ENCODE data around the gene SH3GL2. TPM values are rescaled to one million over a fixed set of nuclear protein-coding genes. Genes with fewer than 3 reads are reported as not detected.
A peak's percentile ranks its signal among the peaks of the same experiment; 100 is the strongest.

The SH3GL2 gene
- polyA plus RNA-seq, 1 donor, result 0.05 TPM

DNA sequence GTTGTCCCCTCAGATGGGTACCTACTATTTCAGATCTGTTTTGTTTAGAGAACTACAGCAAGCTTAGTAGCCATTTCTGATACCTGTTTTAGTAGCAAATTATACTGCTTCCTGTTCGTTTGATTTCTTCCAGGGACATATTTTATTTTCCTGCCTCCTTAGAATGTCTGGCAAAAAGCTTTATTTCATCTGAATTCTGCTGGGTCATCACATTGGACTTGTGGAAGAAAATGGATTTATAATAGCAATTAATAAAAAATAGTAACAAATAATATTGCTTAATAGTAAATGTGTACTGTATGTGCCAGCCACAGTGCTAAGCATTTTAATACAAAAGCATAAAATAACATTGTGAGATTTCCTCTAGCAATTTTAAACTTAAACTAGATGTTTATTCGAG lies 79.4 kb downstream of the SH3GL2 start:
- DNase-seq (ENCODE audit: low read depth), result no peak

DNA sequence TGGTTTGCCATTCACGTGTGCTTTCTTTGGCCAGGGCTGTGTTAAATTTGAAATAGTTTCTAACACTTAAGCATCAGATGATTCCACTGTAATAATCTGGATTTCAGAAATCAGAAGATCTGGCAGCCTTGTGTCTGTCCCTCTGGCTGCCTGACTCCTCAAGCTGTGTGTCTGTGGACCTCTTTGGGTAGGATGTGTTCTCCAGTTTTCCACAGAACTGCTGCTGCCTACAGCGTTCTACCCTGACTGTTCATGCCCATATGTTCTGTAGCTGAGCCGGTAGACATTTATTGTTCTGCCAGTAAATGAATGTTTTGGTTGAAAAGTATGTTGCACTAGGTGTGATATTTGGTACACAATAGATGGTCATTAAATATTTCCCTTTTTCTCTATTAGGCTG lies 81.3 kb downstream of the SH3GL2 start:
- no peak for DNase-seq (ENCODE audit: low read depth)

DNA sequence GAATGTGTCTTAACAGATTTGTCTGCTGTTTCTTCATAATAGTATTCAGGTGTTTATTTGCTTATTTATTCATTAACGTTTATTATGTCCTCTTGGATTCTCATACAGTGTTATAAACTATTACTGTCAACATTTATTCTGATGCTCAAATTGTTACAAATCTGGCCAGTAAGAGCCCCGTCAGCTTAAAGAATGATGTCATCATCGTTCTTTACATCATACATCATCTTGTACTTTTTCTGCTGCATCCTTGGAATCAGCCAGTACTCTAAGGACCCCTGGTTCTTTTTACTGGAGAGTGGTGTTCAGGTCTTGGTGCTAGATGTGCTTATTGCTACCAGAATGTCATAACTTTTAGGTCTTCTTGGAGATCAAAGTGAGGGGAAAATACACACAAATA lies 86.6 kb downstream of the SH3GL2 start:
- no peak for DNase-seq (ENCODE audit: low read depth)

DNA sequence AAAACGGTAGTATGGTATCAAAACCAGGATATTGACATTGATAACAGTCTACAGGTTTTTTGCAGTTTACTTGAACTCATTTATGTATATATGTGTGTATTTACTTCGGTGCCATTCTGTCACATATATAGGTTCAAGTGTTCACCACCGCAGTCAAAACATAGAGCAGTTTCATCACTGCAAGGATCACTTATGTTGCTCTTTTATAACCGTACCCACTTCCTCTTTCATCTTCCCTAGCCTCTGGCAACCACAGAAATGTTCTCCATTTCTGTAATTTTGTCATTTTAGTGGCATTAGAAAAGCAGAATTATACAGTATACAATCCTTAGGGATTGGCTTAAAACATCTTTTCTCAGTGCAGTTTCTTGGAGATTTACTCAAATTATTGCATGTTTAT lies 90.3 kb downstream of the SH3GL2 start:
- DNase-seq (ENCODE audit: low read depth), result no peak

DNA sequence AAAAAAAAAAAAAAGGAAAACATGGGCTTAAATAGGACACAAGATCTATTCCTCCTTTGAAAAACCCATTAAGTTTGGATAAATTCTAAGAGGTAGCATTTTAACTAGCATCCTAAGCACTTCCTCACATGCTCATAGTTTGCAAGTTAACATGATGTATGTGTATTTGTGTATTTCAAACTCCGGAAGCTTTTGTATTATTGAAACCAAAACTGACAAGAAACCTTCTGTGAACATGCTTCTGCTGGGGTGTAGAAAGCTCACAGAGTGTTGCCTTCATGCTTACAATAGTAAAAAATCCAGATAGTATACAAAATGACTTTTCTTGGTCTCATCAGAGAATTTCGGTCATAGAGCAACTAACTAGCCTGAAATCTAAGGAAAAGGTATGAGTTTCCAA lies 103.8 kb downstream of the SH3GL2 start:
- DNase-seq (ENCODE audit: low read depth), result no peak

DNA sequence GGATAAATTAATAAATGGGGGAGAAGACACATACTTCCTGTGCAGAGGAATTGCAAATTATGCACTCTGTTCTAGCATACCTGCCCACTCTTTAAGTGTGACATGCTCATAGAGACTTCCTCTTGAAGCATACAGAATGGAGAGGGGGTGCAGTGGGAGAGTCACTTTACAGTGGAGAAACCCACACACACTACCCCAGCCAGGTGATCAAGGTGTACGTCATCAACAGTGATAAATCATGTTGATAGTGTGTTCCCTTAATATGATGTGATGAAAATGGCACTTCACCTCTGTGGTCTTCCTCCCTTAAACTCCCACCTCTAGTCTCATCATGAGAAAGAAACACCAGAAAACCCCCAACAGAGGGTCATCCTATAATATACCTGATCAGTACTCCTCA lies 110.0 kb downstream of the SH3GL2 start:
- DNase-seq (ENCODE audit: low read depth), result no peak

DNA sequence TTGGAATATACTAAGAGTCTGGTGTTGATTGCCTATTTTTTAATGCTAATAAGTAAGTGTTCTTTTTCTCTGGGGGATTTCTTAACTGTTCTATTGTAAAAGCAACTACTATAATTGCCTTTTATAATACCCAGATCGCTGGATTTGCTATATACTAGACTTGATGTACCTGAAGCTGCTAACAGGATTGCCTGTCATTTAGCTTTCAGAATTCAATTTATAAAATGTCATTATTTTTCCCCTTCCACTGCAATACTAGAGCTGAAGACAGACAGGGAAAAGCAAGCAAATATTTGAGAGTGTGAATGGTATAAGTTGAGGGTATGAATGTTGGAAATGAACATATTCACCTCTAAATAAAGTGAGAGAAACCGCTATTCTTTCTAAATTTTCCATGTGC lies 115.5 kb downstream of the SH3GL2 start:
- DNase-seq (ENCODE audit: low read depth), result no peak

DNA sequence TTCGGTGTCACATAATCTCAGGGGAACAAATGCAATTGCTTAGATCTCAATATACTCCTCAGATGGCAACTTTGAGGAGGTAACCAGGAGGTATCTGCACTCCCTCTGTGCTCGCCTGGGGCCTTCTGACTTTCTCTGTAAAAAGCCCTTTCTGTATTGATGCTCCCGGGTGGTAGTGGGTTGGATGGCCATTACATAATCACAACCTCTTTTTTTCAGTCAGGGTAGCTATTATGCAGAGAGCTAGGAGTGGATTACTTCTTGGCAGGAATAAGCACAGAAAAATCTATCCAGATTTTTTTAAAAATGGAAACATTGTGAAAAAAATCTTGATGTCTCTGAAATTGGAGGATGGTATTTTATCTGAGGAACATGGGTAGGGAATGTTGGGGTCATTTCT lies 116.6 kb downstream of the SH3GL2 start:
- no peak for DNase-seq (ENCODE audit: low read depth)

DNA sequence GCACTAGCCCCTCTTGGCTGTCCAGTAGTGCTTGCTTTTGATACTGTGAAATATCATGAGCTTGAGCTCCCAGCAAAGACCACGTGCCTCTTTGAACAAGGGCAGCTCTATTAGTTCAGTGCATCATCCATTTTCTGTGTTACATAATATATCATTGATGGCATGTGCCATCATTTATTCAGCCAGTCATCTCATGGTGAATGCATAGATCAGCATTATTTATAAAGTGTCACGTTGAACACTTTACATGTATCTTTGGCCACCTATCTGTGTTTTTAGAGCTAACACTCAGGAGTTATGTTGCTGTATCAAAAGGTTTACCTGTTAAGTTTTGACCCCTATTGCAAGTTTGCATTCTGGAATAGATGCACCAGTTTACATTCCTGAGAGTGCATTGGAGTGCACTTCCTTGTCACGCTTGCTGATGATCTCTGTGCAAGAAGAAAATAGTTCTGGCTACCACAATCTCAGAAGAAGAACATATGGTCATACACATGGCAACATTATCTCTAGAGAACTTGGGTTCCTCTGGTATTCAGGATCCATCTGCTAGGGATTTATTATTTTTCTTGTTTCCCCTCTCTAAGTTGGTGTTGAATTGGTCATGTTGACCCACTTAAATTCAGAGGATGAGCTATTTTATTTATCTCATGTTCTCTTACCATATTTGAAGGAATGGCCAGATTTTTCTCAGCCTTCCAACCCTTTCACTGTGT lies 120.9 kb downstream of the SH3GL2 start:
- DNase-seq (ENCODE audit: low read depth), result no peak

DNA sequence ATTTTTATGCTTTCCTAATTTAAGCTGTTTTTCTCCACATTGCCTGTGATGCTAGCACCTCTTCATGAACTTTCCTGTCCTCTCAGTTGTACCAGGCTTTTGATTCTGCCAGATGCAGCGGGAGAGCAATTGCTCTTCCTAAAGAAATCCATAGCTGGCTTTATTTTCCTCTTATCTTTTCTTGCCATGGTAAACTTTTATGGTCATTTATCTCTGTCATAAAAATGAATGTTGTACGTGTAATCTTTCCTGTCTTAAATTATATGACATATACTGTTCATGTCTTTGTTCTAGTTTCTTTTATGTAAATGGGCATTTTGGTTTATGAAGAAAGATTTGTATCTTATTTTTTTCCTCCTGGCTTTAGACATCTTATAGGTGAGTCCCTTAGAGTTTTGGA lies 127.5 kb downstream of the SH3GL2 start:
- no peak for DNase-seq (ENCODE audit: low read depth)

DNA sequence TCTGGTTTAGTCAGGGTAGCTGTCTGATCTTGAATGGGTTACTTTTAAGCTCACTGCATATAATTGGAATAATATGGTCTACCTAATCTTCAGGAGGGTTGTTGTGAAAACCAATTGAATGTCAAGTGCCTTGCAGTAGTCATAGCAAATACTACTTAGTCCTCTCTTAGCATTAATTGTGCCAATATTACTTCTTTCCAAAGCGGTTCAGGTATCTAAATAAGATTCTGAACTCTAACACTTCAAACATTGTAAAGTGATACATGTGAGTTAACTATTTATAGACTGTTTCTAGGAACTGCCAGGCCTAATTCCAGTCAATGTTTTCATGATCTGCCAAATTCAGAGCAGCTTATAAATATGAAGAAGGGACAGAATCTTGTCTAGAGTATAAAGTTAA lies 140.2 kb downstream of the SH3GL2 start:
- no peak for DNase-seq (ENCODE audit: low read depth)

DNA sequence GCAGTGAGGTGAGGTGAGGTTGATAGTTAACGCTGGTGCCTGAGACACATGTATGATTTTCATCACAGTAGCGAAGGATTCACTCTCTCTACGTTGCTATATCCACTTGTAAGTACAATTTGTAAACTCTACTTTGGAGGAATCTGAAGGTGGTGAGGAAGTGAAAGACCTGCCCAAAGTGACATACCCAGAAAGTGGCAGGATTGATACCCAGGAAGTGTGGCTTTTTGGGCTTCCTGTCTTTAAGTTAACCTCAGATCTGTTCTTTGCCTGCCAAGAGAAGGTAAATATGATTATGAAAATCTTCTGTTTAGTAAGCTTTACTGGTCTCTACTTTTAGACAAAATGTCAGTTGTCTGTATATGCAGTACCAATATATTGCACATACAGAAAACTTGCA lies 143.1 kb downstream of the SH3GL2 start:
- no peak for DNase-seq (ENCODE audit: low read depth)

DNA sequence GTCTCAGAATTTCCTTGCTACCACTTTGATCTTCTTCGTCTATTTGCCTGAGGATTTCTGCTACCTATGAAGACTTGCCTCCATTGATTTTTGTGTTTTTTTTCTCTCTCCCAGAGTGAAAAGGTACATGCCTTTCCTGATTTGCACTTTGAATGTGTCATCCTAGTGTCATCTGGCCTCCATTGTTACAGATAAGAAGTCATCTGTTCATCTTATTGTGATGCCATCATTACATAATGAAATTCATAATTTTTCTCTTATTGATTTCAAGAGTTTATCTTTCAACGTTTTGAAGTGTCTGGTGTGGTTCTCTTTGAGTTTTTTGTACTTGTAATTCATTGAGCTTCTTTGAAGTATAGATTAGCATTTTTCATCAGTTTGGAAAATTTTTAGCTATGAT lies 144.8 kb downstream of the SH3GL2 start:
- no peak for DNase-seq (ENCODE audit: low read depth)

DNA sequence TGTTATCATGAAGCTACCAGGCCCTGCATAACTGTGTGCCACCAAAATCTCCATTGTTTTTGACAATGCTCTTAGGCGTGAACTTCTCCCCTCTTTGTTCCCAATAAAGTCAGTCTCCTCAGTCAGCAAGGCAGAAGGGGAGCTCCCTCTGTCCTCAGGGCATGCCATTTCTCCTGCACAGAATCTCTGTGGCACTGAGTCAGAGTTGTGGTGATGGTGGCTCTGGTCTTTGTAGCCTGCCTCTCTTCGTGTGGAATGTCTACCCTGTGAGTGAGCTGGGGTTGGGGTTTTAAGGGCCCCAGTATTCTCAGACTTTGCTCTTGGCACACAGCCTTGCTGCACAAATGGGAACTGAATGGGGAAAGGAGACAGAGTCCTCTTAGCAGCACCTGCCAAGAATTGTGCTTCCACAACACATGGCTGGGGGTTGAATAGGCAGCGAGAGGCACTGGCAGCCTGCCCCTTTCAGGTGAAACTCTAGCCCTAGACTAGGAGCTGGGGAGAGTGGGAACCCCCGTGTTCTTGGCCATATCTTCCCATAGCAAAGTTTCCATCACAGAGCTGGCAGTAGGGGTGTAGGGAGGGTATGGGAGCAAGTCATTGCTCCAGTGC lies 146.6 kb downstream of the SH3GL2 start:
- DNase-seq (ENCODE audit: low read depth), result no peak

DNA sequence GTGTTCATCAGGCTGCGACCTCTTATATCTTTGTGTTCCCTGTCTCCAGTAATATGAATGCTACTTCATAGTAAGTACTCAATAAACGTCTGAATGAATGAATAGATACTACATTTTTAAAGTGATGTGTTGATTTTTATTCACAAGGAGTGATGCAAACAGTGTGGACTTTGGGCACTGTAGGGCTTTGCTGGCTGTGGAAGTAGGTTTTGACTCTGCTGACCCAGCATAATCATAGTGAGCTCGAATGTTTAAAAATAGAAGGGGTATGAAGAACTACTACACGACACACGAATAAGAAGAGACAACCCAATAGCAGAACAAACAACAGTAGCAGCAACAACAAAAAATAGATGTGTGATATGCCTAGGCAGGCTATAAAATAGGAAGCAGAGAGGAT lies 147.4 kb downstream of the SH3GL2 start:
- no peak for DNase-seq (ENCODE audit: low read depth)

DNA sequence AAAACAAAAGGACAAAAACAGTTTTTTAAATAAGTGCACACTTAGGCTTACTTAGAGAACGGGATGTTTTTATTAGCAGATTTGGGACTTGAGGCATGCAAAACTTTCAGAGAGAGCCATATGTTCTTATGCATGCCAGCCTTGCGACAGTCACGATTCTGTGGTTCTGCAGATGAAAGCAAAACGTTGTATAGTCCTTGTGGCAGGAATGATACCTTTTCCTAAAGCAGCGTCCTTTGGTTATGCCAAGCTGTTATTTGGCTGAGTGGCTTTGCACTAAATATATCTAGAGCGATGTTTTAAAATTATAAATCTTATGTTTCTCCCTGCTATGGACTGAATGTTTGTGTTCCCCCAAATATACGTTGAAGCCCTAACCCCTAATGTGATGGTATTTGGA lies 152.0 kb downstream of the SH3GL2 start:
- no peak for DNase-seq (ENCODE audit: low read depth)

DNA sequence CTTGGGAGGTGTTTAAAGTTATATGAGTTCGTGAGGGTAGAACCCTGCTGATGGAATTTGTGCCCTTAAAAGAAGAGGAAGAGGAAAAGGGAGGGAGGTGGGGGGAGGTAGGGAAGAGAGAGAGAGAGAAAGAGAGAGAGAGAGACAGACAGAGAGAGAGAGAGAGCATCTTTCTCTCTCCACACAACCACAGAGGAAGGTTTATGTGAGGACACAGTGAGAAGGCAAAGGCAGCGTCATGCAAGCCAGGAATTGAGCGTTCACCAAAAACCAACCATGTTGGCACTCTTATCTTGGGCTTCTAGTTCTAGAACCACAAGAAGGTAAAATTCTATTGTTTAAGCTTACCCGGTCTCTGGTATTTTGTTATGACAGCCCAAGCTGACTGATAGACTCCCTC lies 152.4 kb downstream of the SH3GL2 start:
- DNase-seq (ENCODE audit: low read depth), result no peak

DNA sequence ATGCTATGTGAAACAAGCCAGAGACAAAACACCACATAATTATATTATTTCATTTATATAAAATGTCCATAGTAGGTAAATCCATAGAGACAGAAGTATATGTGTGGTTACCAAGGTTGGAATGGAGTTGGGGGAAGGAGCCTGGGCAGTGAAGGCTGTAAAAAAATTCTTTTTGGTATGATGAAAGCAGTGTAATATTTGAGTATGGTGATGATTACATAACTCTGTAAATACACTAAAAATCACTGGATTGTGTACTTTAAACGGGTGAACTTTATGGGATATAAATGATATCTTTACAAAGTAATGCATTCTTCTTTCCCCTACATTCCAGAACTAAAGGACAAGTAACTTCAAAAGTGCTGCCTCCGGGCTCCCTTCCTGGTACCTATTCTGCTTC lies 155.8 kb downstream of the SH3GL2 start:
- no peak for DNase-seq (ENCODE audit: low read depth)

DNA sequence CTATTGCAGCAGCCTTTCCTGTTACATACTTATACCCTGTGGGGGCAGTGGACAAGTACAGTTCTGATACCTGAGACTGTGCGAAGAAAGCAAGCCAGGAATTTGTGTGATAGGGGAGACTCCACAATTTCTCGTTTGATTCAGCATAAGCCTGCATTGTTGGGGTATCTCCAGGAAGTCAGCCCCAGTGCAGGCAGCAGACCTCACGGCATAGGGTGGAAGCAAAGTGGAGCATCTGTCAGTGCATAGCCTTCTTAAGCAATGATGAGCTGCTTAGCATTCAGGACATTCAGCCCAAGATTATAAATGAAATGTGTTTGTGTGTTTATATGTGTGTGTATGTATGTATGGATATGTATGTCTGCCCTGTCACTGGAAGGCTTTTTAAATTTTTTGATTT lies 157.0 kb downstream of the SH3GL2 start:
- DNase-seq (ENCODE audit: low read depth), result no peak

DNA sequence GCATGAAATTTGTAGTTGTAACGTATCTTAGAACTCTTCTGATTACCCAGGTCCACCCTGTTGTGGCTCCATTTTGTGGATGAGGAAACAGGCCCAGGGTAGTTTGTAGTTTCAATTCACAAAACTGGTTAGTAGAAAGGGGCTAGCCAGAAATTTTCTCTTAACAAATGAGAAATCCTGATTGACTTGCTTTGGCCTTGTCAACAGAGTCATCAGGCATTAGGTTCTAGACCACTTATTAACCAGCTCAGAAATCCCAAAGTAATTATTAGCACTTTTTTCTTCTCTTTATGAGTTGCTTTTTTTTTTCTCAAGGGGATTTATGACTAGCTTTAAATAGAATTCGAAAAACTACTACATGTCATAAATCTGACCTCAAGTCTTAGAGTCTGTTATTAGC lies 160.2 kb downstream of the SH3GL2 start:
- DNase-seq (ENCODE audit: low read depth), result no peak

DNA sequence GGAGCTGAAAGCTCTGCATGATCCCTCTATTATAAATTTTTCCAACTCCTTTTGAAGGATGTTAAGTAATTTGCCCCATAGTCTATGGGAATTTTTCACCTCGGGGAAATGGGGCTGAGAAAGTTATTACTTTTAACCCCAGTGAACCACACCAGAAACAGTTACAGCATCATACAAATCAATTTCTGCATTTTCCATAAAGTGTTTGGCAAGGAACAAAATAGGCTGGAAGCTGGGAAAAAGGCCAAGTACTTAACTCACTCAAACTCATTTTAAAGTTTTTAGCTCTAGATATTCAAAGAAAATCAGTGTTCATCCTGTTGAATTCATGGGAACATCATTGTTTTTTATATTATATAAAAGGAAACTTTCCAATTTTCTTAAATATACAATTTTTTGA lies 160.9 kb downstream of the SH3GL2 start:
- DNase-seq (ENCODE audit: low read depth), result peak; percentile 44

DNA sequence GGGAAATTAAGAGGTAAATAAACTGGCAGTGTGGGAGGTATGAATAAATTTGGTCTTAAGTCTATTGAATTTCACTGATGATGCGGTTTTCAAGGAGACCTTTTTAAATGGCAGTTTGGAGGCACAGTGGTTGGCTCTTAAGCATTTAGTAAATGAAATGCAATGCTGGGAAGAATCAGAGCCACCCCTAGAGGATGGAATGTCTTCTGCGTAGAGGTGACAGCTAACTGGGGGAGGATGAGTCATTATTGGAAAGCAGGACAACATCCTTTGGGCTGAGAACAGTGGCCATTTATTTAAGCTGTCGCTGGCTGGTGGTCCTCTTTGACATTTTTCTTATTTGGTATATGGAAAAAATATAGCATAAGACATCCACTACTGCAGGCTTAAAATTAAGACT lies 163.2 kb downstream of the SH3GL2 start:
- DNase-seq (ENCODE audit: low read depth), result no peak

DNA sequence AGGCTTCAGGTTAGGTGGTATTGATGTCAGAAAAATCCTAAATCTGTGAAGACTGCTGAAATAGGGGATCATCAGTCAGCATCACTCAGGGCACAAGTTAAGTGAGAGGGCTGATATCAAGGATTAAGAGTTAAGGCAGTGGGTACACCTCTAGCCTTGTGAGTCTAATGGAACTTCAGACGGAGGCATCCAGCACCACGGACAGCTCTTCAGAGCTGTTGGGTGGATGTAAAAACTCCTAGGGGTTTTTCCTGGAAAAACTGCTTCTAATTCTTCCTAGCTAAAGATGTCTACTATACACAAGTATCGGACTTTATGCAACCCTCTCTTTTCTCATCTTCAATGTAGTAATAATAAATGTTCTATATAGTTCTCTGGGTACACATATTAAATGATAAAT lies 165.9 kb downstream of the SH3GL2 start:
- DNase-seq (ENCODE audit: low read depth), result no peak

DNA sequence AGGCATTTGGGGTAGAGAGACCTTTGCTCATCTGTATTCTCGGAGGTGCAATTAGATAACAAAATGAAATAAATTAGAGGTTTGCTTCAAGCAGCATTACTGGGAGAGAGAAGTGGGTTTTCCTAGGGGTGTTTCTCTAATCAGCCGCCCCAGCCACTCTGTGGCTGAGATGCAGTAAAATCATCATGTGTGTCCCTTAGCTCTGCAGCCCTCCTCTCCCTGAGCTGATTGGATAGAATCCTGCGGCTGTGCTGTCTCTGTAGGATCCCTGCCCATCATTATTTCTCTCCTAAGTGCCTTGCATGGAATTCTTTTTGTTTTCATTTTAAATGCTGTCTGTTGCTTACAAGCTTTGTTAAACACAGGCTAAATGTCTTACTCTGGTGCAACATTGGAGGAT lies 171.4 kb downstream of the SH3GL2 start:
- DNase-seq (ENCODE audit: low read depth), result no peak
